Activated B cell treated with CpG ODN at 0.5 μM for 24 hours (primary cell): ENCODE measurements around the gene CNOT2. TPM values are rescaled to one million over a fixed set of nuclear protein-coding genes. Genes with fewer than 3 reads are reported as not detected.

ENCODE experiments used
- ATAC-seq: fragments of 200-7000 bp; cut with Tn5 transposase; one replicate; pipeline ENCODE4 v1.10.0; 2021; ENCODE audit warnings: low read depth, mild to moderate bottlenecking, moderate library complexity
- CTCF ChIA-PET: fragments of 350-600 bp; sonication (Branson Sonifier 250); formaldehyde crosslinking; loops from one replicate; lab custom pipeline; 2021; ENCODE audit warnings: antibody characterized with exemption; lab: Charles Lee
- POLR2A ChIA-PET: fragments of 350-600 bp; sonication (Branson Sonifier 250); formaldehyde crosslinking; loops from one replicate; lab custom pipeline; 2021; ENCODE audit warnings: antibody characterized with exemption; lab: Charles Lee
- DNase-seq: peaks from one replicate; pipeline ENCODE4 v3.0.0; 2022
- H3K27ac Mint-ChIP-seq: one replicate; pipeline ENCODE4 v1.8.0; 2020; ENCODE audit warnings: mixed read lengths
- H3K27me3 Mint-ChIP-seq: one replicate; pipeline ENCODE4 v1.8.0; 2021; ENCODE audit warnings: mixed read lengths
- H3K36me3 Mint-ChIP-seq: one replicate; pipeline ENCODE4 v1.8.0; 2021; ENCODE audit warnings: low read depth, mixed read lengths
- H3K4me1 Mint-ChIP-seq: one replicate; pipeline ENCODE4 v1.8.0; 2021; ENCODE audit warnings: mixed read lengths
- H3K4me3 Mint-ChIP-seq: one replicate; pipeline ENCODE4 v1.8.0; 2020; ENCODE audit warnings: mild to moderate bottlenecking, mixed read lengths
- H3K9me3 Mint-ChIP-seq: one replicate; pipeline ENCODE4 v1.8.0; 2020; ENCODE audit warnings: mixed read lengths
- intact Hi-C: fragments of 100-400 bp; cut with micrococcal nuclease; formaldehyde crosslinking; loops from one replicate; pipeline ENCODE4 v1.15.1; 2024
- total RNA-seq: library from RNA; stranded (reverse); gene quantifications from 2 replicates; pipeline ENCODE4 v1.2.3, GENCODE V29; 2022
- TF ChIP-seq, protein P1 (sequence below): fragments of 200-600 bp; IDR thresholded peaks from one replicate; pipeline ENCODE4 v1.8.0; 2022; ENCODE audit warnings: antibody characterized with exemption, mild to moderate bottlenecking

Gene CNOT2
- total RNA-seq, 1 donor from 2014 or later, result 98.1 TPM

GRCh38 chr12:70251226-70251625, 8.0 kb downstream of the CNOT2 start:
- Mint-ChIP-seq H3K27me3 (no peaks in the 10 kb centered on the region), H3K36me3 (peaks cover 14% of the 10 kb centered on the region), H3K4me1 (peaks cover 68% of the 10 kb centered on the region), H3K9me3 (no peaks in the 10 kb centered on the region), H3K4me3 (no peak overlapping the region), H3K27ac (no peak overlapping the region)
- CTCF ChIA-PET, result no interaction called here
- POLR2A ChIA-PET, result interaction anchor here (0.7 kb wide), 1 partner anchor 9 kb away, joined by 3 read pairs; no protein-coding TSS in a partner anchor
- intact Hi-C loops, result no loop called here
- no peak for DNase-seq
- no peak for ATAC-seq
- TF ChIP-seq, protein P1, sequence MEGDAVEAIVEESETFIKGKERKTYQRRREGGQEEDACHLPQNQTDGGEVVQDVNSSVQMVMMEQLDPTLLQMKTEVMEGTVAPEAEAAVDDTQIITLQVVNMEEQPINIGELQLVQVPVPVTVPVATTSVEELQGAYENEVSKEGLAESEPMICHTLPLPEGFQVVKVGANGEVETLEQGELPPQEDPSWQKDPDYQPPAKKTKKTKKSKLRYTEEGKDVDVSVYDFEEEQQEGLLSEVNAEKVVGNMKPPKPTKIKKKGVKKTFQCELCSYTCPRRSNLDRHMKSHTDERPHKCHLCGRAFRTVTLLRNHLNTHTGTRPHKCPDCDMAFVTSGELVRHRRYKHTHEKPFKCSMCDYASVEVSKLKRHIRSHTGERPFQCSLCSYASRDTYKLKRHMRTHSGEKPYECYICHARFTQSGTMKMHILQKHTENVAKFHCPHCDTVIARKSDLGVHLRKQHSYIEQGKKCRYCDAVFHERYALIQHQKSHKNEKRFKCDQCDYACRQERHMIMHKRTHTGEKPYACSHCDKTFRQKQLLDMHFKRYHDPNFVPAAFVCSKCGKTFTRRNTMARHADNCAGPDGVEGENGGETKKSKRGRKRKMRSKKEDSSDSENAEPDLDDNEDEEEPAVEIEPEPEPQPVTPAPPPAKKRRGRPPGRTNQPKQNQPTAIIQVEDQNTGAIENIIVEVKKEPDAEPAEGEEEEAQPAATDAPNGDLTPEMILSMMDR, result no peak

- ChIA-PET CTCF (no interaction called here), POLR2A (no interaction called here)
- TF ChIP-seq, protein P1, result no peak
- DNase-seq (no peak), ATAC-seq (no peak)
- Mint-ChIP-seq H3K4me1 (peaks cover 66% of the 10 kb centered on the region), H3K27me3 (no peaks in the 10 kb centered on the region), H3K36me3 (peaks cover 14% of the 10 kb centered on the region), H3K4me3 (no peak overlapping the region), H3K27ac (no peak overlapping the region), H3K9me3 (no peaks in the 10 kb centered on the region)
- intact Hi-C loops, result no loop called here
Measured at GRCh38 chr12:70251661-70252060, 8.4 kb downstream of the CNOT2 start.

GRCh38 chr12:70252832-70253231, 9.6 kb downstream of the CNOT2 start:
- ChIA-PET CTCF (no interaction called here), POLR2A (no interaction called here)
- TF ChIP-seq, protein P1, result no peak
- no peaks in the 10 kb centered on the region for H3K9me3 Mint-ChIP-seq
- no peaks in the 10 kb centered on the region for H3K27me3 Mint-ChIP-seq
- peaks cover 56% of the 10 kb centered on the region for H3K4me1 Mint-ChIP-seq
- no peak overlapping the region for H3K27ac Mint-ChIP-seq
- ATAC-seq, result no peak
- no peak overlapping the region for H3K4me3 Mint-ChIP-seq
- H3K36me3 Mint-ChIP-seq, result peaks cover 10% of the 10 kb centered on the region
- intact Hi-C loops, result no loop called here
- no peak for DNase-seq

- TF ChIP-seq, protein P1, result no peak
- DNase-seq (no peak), ATAC-seq (no peak)
- ChIA-PET POLR2A (no interaction called here), CTCF (no interaction called here)
- intact Hi-C loops, result no loop called here
- Mint-ChIP-seq H3K27me3 (no peaks in the 10 kb centered on the region), H3K36me3 (peaks cover 7% of the 10 kb centered on the region), H3K4me3 (no peak overlapping the region), H3K27ac (no peak overlapping the region), H3K9me3 (no peaks in the 10 kb centered on the region), H3K4me1 (peaks cover 55% of the 10 kb centered on the region)
Measured at GRCh38 chr12:70254225-70254624, 11.0 kb downstream of the CNOT2 start.

- H3K4me1 Mint-ChIP-seq, result peaks cover 59% of the 10 kb centered on the region
- TF ChIP-seq, protein P1, result no peak
- DNase-seq, result no peak
- ChIA-PET CTCF (no interaction called here), POLR2A (no interaction called here)
- no peaks in the 10 kb centered on the region for H3K27me3 Mint-ChIP-seq
- ATAC-seq, result no peak
- peaks cover 7% of the 10 kb centered on the region for H3K36me3 Mint-ChIP-seq
- no peak overlapping the region for H3K27ac Mint-ChIP-seq
- H3K9me3 Mint-ChIP-seq, result no peaks in the 10 kb centered on the region
- intact Hi-C loops, result loop anchor here (5.0 kb wide), 1 partner anchor 112 kb away; the partner anchor contains the start of gene KCNMB4
- H3K4me3 Mint-ChIP-seq, result no peak overlapping the region
Measured at GRCh38 chr12:70254846-70255245, 11.6 kb downstream of the CNOT2 start.
